ENCODE data around the gene SCART1. TPM values are rescaled to one million over a fixed set of nuclear protein-coding genes. Genes with fewer than 3 reads are reported as not detected.

The SCART1 gene
- total RNA-seq, 2 experiments from 2014 or later, result 5.0 to 5.2 TPM

DNA sequence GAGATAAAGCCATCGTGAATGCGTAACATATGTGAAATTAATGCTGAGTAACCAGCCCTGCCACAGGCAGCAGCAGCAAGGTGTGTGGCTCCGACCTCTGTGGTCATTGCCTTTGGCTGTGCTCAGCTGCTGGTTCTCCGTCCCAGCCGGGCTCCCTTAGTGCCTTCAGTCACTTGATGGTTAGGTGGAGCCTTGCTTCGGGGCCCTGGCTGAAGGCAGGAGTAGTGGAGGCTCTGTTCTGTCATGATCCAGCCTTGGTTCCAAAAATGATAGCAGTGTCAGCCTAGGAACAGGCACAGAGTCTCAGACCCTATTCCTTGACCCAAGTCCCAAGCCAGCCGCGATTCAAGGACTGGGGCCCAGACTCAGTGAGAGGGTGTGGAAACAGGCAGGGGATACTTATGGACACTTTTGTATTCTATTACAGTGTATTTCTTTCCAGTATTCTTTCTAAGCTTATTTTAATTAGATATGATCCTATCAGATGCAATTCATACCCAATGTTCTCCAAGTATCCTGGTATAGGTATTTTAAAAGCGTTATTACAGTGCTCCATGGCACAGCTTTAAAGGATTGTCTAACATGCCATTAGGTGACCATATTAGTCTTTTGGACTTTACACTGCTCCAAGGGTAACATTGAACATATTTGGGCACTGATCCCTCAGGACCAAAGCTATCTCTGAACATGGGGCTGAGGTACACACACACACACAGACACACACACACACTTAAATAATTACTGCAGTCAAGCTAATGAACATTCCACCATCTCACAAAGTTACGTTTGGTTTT lies 9.0 kb downstream of the SCART1 start:
- Mint-ChIP-seq H3K27ac (no peak overlapping the region), H3K4me1 (ENCODE audit: low read depth) (no peaks in the 10 kb centered on the region), H3K4me3 (no peak overlapping the region), H3K27me3 (no peaks in the 10 kb centered on the region), H3K36me3 (ENCODE audit: low read depth) (no peaks in the 10 kb centered on the region), H3K9me3 (no peaks in the 10 kb centered on the region)
- H3K36me3 ChIP-seq (ENCODE audit: insufficient read depth, low read length), result peaks cover 2% of the 10 kb centered on the region
- DNase-seq (no peak), ATAC-seq (ENCODE audit: poor library complexity) (no peak)
- ChIA-PET CTCF (no interaction called here), POLR2A (no interaction called here)
- TF ChIP-seq CTCF (IDR thresholded peaks at IDR 0.05), result no peak
- H3K27me3 ChIP-seq (ENCODE audit: control insufficient read depth in 1 of 2, insufficient read depth in 2 of 2, low read length in 2 of 2), result no peaks in the 10 kb centered on the region
- no peak overlapping the region for H3K4me3 ChIP-seq (ENCODE audit: low read length)
- no peak overlapping the region for H3K27ac ChIP-seq (ENCODE audit: low read depth in 1 of 2, low read length in 2 of 2)
- H3K4me1 ChIP-seq (ENCODE audit: insufficient read depth, low read length), result no peaks in the 10 kb centered on the region
- H3K9me3 ChIP-seq (ENCODE audit: control insufficient read depth in 1 of 2, insufficient read depth in 1 of 2, low read length in 2 of 2), result no peaks in the 10 kb centered on the region
- intact Hi-C loops (cut with DNase I, micrococcal nuclease), result no loop called here

DNA sequence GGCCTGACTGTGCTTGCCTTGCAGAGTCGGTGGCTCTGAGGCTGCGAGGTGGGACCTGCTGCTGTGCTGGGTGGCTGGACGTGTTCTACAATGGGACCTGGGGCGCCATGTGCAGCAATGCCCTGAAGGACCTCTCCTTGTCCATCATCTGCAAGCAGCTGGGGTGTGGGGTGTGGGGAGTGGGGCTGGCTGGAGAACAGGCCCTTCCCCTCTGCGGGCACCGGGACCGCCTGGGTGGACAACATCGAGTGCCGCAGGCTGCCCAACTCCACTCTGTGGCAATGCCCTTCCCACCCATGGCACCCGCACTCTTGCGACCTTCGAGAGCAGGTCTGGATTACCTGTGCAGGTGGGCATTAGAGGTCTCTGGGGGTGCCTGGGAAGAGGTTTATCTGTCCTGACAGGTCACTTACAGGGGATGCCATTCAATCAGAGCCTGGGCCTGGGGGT lies 10.9 kb downstream of the SCART1 start:
- CTCF ChIA-PET, result no interaction called here

GRCh38 chr10:133465191-133465949 lies 11.6 kb downstream of the SCART1 start:
- DNase-seq, result peak in 1 of 14 experiments; percentile 6
- CTCF ChIA-PET, result no interaction called here

More for the DNA sequence above, 10.9 kb downstream of the SCART1 start:
- Histone ChIP-seq H3K4me3 (ENCODE audit: low read length) (no peak overlapping the region), H3K9me3 (ENCODE audit: control insufficient read depth in 1 of 2, insufficient read depth in 1 of 2, low read length in 2 of 2) (no peaks in the 10 kb centered on the region), H3K27ac (ENCODE audit: low read depth in 1 of 2, low read length in 2 of 2) (no peak overlapping the region), H3K36me3 (ENCODE audit: insufficient read depth, low read length) (peaks cover 2% of the 10 kb centered on the region), H3K27me3 (ENCODE audit: control insufficient read depth in 1 of 2, insufficient read depth in 2 of 2, low read length in 2 of 2) (no peaks in the 10 kb centered on the region), H3K4me1 (ENCODE audit: insufficient read depth, low read length) (no peaks in the 10 kb centered on the region)
- H3K4me1 Mint-ChIP-seq (ENCODE audit: low read depth), result no peaks in the 10 kb centered on the region
- intact Hi-C loops (cut with DNase I, micrococcal nuclease), result no loop called here
- no peak overlapping the region for H3K4me3 Mint-ChIP-seq
- ATAC-seq (ENCODE audit: poor library complexity) (no peak), DNase-seq (peak in 1 of 14 experiments; percentile 5)
- no peaks in the 10 kb centered on the region for H3K27me3 Mint-ChIP-seq
- peaks cover 14% of the 10 kb centered on the region for H3K36me3 Mint-ChIP-seq (ENCODE audit: low read depth)
- TF ChIP-seq CTCF (IDR thresholded peaks at IDR 0.05), result no peak
- no peaks in the 10 kb centered on the region for H3K9me3 Mint-ChIP-seq
- no peak overlapping the region for H3K27ac Mint-ChIP-seq
- POLR2A ChIA-PET, result no interaction called here

More at GRCh38 chr10:133465191-133465949, 11.6 kb downstream of the SCART1 start:
- Mint-ChIP-seq H3K36me3 (ENCODE audit: low read depth) (peaks cover 18% of the 10 kb centered on the region), H3K9me3 (no peaks in the 10 kb centered on the region), H3K4me1 (ENCODE audit: low read depth) (no peaks in the 10 kb centered on the region), H3K4me3 (no peak overlapping the region), H3K27ac (no peak overlapping the region), H3K27me3 (no peaks in the 10 kb centered on the region)
- POLR2A ChIA-PET, result no interaction called here
- H3K27me3 ChIP-seq (ENCODE audit: control insufficient read depth in 1 of 2, insufficient read depth in 2 of 2, low read length in 2 of 2), result no peaks in the 10 kb centered on the region
- H3K4me1 ChIP-seq (ENCODE audit: insufficient read depth, low read length), result no peaks in the 10 kb centered on the region
- no peak overlapping the region for H3K27ac ChIP-seq (ENCODE audit: low read depth in 1 of 2, low read length in 2 of 2)
- ATAC-seq (ENCODE audit: poor library complexity), result no peak
- no peaks in the 10 kb centered on the region for H3K9me3 ChIP-seq (ENCODE audit: control insufficient read depth in 1 of 2, insufficient read depth in 1 of 2, low read length in 2 of 2)
- no peak for TF ChIP-seq CTCF (IDR thresholded peaks at IDR 0.05)
- H3K36me3 ChIP-seq (ENCODE audit: insufficient read depth, low read length), result peaks cover 2% of the 10 kb centered on the region
- no peak overlapping the region for H3K4me3 ChIP-seq (ENCODE audit: low read length)
- intact Hi-C loops (cut with DNase I, micrococcal nuclease), result no loop called here

Data from CD4-positive, alpha-beta T cell (primary cell).